NCI-H1436 (cell line): Measurements from ENCODE around the gene DCPS.

Experiments used
- DNase-seq: peaks from one replicate; lab custom pipeline; 2025; lab: John Stamatoyannopoulos, UW

The DCPS gene

DNA sequence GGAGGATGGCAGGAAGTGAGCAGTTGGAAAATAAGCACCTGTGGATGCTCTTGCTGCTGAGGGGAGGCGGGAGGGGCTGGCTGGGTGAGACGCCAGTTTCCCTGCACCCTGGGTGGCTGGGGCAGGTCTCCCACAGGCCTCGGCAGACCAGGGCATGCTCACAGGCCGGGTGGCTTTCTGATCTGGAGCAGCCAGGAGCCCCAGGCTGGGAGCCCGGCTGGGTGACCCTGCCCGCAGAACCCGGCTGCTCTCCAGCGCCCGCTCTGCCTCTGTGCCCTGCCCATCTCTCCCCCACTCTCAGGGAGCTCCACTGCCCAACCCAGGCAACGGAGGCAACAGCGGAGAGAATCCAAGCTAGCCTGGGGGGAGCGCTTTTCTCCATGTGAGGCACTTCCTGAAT is 24.6 kb downstream of the DCPS start:
- no peak for DNase-seq

DNA sequence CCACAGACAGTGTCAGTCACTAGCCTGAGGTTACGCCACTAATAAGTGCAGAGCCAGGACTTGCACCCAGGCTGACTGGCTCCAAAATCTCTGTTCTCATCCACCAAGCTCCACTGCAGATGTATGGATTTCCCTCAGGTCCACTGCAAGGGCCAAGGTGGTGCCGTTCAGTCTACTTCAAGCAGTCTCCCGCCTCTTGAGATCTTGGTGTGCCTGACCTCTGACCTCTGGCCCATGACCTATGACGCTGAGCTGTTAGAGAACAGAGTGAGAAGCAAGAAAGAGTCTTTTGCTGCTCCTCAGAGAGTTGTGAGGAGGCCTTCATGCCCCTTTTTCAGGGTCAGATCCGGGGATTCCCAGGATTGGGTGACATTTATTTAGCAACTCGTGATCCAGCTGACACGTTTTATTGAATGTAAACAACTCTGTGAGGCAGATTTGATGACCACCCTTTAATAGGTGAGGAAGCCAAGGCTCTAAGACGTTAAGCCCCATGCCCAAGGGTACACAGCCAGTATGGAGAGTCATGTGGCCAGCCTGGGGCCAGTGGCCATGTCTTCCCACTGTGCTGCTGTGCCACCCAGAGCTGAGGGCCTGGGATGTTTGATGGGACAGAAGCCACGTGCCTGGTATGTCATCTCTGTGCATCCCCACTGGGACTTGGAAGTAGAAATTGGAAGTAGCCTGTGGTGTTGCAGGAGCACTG is 25.2 kb downstream of the DCPS start:
- DNase-seq = no peak

DNA sequence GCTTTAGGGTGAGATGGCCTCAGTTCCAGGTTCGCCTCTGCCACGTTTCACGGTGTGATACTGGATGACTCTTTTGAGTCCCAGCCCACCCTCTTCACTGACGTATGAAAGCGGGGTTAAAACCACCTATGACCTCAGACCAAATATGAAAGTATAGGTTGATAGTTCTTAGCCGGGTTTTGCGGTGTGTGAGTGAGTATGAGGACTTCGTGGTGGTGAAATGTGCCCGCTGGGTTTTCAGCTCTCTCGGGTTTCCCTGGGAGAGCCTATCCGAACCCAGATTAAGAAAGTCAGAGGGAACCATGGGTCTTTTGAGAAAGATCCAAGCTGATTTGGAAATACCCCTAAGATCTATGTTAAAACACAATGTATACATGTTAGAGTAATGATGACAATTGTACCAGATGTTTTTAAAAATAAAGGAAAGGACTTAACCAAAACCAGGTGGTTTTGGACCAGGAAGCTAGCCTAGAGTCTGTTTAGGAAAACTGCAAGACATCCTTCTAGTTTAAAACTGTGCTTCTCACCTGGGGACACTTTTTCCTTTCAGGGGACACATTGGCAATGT is 25.9 kb downstream of the DCPS start:
- no peak for DNase-seq

DNA sequence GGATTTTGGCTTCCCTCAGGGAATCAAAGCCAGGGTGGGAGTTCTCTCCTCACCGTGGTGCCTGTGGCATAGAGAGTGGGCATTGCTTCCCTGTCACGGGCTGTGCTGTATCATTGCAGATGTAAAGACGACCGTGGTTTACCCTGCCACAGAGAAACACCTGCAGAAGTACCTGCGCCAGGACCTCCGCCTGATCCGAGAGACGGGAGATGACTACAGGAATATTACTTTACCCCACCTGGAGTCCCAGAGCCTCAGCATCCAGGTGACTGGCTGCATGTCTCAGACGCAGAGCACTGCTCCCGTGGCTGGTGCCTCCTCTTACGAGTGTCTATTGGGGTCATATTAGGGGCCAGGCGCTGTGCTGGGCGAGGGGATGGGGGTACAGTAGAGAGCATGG is 27.4 kb downstream of the DCPS start:
- DNase-seq = no peak

DNA sequence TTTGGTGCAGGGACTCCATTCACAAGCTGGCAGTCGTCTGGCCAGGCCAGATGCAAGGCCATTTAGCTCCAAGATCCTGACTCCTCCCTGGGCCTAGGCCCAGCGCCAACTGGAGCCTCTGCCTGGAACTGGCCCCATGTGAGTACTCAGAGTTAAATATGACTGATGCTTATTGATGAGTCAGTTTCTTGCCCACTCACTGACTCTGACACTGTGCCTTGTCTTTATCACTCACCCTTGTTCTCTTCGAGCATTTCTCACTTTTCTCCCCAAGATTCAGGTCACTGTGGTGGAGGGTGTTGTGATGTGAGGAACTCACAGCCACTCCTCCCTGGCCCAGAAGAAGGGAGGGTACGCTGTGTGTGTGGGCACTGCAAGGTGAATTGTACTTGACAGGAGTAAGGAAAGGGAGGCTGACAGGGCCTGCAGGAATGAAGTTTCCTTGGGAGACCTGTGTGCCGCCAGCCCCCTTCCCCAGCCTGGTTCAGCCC is 28.4 kb downstream of the DCPS start:
- DNase-seq = no peak

DNA sequence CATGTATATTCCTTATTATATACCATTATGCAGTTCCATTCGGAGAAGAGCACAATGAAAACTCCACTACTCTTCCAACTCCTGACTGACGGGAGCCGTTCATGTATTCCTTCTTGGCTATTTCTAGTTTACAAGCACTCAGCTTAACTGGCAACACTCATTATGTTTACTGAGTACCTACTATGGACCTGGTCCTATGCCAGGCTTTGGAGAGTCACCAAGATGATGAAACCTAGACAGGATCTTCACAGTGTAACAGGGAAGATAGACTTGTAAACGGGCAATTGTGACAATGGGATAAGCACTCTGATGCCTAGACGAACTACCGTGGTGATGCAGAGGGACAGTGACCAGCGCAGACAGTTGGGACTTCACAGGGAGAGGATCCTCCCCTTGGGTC is 29.3 kb downstream of the DCPS start:
- DNase-seq = no peak

DNA sequence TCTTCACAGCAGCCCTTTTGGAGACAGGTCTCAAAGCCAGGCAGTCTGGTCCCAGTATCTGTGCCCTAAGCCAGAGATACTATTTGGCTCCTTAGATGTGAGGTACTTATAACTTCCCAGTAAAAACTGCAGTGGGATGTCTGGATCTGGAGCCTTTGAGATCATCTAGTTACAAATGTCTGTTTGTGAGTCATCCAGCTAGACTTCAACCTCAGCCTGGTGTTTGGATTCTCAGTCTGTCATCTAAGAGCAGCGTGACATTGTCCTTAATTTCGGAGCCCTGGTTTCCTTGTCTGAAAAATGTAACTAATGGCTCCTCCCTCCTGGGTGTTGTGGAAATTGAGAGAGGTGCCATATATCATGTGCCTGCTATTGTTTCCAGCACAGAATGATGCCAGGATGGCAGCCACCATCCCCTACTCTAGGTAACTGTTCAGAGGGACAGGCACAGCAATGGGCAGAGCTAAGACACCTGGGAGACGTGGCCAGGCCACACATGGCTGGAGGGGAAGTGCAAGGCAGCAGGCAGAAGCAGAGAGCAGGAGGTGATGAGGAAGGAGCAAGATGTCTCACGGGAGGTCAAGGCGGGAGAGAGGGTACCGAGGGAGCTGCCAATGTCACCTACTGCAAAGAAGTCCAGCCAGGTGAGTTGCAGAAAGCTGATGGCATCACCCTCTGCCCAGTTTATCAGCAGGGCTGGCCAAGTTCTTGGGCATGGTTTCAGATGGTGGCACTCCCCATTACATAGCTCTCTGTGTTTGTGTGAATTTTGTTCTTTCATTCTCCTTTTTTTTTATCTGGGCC is 31.0 kb downstream of the DCPS start:
- no peak for DNase-seq

DNA sequence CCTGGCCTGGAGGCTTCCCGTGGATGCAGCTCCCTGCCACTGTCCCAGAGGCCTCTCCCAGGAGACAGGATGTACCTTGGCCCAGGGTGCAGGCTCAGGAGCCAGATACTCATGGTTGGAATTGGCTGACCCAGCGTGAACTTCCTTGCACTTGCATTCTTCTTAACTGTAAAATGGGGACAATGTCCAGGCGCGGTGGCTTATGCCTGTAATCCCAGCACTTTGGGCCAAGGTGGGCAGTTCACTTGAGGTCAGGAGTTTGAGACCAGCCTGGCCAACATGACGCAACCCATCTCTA is 31.6 kb downstream of the DCPS start:
- no peak for DNase-seq

DNA sequence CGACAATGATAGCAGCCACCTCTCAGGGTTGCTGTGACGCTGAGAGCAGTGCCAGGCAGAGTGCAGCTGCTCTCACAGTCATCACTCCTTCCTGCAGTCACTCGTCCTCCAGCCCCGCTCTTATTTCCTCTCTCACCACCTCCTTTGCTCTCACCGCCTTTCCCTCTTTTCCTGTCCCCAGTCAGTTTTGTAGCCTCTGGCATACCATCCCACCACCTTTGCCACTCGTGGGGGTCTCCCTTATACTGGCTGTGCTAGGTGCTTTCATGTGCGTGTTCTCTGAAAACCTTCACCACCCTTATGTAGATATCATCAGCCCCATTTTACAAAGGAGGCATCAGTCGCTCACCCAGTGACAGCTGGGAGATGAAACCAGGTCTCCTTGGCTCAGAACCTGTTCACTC is 32.3 kb downstream of the DCPS start:
- DNase-seq = no peak

DNA sequence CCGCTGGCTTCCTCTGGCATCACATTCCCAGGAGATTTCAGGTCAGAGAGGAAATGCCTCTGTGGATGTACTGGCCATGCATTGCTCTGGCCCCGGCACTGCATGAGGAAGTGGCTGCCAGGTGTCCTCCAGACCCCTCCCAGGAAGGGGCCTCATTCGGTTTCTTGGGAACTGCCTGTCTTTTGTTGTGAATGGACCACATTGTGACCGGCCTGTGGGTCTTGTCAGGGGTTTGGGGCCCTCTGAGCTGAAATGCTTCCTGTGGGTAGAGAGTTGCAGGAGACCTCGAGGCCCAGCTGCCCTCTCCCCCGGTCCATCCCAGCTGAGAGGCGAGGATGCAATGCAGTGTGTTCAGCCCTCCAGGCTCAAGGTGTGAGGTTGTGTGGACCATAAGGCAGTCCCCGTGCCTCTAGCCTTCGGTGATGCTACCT is 32.8 kb downstream of the DCPS start:
- no peak for DNase-seq

DNA sequence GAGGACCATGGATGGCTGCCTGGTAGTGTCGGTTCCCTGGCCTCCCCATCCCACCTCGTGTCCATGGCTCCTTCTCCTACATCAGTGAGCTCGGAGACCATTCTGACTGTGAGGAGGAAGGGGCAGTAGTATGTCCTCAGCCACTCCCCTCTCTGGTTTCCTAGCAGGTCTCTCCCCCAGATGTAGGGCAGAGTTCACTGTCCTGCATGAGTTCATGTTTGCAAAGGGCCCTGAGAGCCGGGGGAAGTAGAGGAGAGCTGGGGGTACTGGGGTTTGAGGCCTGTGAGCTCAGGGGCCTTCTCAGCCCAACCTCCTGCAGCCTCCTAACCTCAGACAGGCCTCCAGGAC is 33.2 kb downstream of the DCPS start:
- DNase-seq = no peak

DNA sequence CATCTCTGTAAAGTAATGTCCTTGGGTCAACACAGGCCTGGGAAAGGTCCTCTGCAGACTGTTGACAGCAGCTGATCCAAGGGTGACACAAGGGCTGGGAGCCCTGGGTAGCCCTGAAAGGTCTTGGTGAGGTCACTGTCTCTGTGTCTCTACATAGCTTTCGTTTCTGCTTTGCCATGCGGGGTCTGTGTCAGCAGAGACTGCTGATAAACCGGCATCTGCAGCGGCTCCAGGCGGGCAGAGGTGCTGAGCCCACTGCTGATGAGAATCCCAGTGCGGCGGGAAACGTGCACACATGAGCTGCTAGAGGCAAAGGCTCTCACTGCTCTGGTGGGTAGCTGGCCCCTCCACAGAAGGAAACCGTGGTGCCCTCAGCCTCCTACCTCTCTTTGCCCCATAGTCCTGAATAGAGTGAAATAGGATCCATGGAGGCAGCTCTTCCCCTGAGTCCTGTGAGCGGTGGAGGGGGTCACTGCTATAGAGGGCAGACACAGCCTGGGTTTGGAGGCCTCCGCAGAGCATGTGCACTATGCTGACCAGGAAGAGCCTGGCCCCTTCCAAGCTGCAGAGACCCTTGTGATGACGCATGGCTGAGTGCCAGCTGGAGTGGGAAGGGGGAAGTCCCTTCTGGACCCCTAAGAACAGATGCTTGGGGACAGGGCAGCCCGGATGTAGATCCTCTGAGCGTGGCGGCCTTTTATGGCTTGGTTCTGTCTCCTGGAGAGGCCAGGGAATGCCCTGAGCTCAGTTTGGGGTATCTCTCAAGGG is 33.8 kb downstream of the DCPS start:
- DNase-seq = no peak

DNA sequence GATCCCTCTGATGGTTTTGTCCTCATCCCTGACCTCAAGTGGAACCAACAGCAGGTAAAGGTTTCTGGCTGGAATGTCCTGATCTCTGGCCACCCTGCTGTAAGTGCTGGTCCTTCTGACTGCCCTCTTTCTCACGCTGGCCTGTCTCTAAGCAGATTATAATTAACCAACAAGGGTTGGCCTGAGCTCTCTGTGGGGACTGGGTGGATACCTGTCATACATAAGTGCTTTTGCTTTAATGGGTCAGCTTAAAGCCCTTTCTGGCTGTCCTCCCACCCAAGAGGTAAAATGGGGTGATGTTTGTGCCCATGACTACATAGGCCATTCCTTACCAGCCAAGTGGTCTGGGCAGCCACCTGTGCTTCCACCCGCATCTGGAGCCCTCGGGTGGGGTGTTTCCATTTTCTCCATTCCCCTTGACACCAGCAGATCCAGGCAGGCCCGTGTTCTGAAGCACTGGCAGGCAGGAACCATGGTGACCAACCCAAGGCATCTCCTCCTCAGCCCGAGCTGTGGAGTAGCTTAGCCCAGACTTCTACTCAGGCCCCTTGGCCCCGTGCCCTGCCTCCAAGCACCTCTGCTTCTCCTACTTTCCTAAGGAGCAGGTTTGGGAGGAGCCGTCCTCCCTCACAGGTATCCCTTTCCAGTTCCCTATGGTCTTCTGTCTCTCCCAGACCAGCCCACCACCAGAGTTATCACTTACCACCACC is 34.6 kb downstream of the DCPS start:
- DNase-seq = no peak

DNA sequence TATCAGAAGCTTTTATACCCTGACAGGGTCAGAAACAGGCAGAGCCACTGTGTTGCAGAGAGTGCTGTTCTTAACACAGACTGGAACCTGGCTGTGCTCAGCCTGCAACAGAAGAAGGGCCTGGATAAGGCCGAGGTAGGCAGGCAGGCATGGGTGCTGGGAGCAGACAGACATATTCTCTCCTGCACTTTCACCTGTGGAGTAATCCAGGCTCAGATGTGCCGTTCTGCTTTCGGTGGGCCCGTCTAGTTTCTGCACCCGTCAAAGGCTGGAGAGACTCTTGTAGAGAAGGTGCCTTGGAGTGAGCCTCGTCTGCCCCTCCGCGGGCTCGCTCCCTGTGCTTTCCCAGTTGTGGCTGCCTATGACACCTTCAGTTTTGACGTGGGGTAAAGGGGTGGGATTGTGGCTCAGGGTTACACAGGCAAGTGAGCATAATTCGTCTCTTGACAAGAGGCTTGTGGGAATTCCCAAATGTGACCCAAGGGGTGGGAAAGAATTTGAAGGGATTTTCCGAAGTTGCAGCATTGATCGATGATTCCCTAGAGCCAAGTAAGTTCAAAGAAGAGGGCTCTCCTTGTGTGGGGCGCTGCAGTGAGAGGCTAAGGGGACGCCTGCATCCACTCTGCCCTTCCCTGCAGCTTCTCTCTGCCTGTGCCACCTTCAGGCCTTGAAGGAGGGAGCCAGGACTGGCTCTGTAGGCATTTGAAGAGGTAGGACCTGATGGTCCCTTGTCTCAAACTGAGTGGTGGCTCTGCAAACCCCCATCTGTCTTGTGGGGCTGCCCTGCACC is 35.4 kb downstream of the DCPS start:
- DNase-seq = no peak

DNA sequence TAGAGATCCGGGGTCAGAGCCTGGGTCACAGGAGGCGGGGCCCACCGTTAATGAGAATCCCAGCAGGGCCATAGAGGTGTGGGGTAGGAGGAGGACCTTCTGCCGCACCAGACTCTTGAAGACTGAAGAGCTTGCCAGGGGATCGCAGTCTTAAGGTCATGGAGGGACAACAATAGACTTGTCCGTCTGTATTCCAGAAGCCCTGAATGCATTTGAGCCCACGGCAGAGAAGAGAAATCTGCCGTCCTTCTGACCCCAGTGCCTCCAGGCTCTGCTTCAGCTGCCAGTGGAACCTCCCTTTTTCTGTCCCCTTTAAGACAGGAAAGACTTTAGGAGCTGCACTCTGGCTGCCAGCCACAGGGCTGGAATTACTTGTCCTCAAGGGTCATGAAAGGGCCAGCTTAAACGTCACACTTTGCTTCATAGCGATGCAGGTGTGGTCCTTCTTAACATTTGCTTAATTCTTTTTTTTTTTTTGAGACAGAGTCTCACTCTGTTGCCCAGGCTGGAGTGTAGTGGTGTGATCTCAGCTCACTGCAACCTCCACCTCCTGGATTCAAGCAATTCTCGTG is 36.1 kb downstream of the DCPS start:
- no peak for DNase-seq

DNA sequence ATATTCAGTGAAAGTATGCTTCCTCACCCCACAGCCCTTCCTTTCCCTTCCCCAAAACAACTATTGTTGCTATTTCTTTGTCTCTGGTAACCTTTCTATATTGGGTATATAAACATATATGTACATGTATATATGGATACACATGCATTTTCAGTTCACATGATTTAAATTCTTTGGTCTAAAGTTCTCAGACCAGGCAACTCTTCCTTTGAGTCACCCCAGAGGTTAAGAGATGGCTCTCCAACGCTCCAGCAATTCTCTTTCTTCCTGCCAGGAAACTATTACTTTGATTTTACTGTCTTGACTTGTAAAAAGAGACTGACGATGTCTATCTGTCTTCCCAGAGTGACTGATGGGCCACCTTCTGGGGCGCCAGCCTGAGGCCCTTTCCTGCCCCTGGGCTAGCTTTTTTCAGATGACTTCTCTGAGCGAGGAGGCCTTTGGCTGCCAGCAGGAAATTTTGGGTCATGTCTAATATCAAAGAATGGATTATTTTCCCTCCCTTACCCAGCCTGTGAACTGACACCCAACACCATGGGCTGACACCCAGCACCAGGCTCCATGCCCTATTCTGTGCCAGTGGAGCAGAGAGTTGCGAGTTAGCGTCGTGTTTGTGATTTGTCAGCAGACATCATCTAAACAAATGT is 37.2 kb downstream of the DCPS start:
- no peak for DNase-seq

DNA sequence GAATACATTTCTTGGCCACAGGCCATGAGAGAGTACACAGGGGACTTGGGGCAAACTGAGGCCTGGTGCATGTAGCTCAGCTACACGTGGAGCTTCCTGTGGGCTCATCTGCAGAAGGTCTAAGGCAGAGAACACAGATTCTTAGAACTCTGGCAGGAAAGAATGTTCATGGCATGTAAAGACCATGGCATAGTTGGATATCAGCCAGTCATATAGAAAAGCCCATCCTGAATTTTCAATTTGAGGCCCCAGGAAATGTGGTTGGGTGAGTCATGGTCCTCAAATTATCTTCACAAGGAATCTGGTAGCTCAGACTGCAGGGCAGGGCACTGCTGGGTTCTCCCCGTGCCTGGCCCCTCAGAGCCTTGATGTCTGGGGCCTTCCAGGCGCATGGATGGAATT is 37.9 kb downstream of the DCPS start:
- DNase-seq = no peak

DNA sequence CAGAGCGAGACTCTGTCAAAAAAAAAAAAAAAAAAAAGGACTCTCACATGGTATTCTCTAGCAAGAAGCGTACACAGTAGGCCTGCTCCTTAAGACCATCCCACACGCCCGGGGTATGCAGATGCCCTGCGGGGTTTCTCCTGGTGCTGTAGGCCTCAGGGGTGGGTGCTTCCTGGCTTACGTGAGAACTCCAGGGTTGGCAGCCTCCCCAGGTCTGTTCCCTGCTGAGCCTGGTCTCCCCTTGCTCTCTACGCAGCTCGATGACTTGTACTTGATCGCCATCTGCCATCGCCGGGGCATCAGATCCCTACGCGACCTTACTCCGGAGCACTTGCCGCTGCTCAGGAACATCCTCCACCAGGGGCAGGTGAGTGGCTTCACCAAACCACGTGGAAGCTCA is 39.2 kb downstream of the DCPS start:
- no peak for DNase-seq

DNA sequence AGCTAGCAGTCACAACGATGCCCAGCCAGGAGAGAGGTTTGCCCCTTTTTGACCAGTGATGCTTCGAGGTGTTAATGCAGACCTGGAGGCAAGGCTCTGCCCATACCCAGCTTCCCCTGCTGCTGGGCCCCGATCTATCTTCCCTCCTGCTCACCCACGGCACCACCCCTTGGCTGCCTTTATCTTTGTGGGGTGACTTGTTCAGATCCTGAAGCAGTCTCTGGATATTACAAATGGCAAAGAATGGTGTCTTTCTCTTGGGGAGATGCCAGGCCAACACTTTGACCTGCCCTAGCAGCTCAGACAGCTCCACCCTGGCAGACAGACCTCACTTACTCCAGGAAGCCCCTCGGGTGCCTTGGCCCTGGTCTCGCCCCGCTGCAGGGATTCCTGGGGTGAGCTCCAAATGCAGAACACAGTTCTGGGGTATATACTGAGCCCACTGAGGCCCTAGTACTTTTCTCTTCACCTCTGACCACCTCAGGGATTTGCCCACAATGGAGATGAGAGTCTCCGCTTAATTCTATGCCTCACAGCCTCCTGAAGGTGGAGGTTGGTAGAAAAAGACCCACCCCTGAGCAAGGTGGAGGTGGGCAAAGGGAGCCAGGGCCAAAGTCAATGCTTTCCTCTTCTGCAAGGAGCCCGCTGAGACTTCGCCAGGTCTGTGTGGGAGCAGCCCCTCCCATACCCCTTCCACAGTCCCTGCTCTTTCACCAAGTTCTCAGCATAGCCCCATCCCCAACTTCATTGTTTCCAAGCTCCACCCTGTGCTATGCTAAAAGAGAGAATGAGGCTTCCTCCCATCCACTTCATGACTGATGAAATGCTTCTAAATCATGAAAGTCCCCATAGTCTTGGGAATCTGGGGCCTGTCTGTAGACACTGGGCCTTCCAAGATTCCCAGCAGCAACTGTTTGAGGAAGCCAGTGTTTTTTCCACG is 40.6 kb downstream of the DCPS start:
- DNase-seq = no peak
